SK-N-SH (cell line): ENCODE data around the gene POU4F3. TPM values are rescaled to one million over a fixed set of nuclear protein-coding genes. Genes with fewer than 3 reads are reported as not detected.

Source experiments
- CTCF ChIA-PET: fragments of 300-600, 350-600 bp; formaldehyde crosslinking; extraction: SDS; loops from one replicate; lab custom pipeline; 2021; lab: Yijun Ruan, JAX
- POLR2A ChIA-PET: fragments of 350-600 bp; sonication (Branson Sonifier 250); formaldehyde crosslinking; extraction: SDS; loops from one replicate; lab custom pipeline; 2020; ENCODE audit warnings: antibody characterized with exemption, inconsistent platforms; lab: Yijun Ruan, JAX
- DNase-seq: peaks from one replicate; pipeline ENCODE4 v3.0.0; 2012
- H2AFZ ChIP-seq: fragments of 200-600 bp; sonication (generic); 2 replicates; pipeline ENCODE4 v1.8.1; 2016; ENCODE audit warnings: antibody characterized with exemption, mild to moderate bottlenecking, low read depth
- H3F3A ChIP-seq: fragments of 200-600 bp; sonication (generic); replicated peaks from 2 replicates; pipeline ENCODE3; 2016; ENCODE audit warnings: antibody characterized with exemption, mild to moderate bottlenecking; ENCODE audit not compliant: insufficient read depth
- H3K27ac ChIP-seq, 2 experiments: fragments of 200-500 bp in 1 of 2; fragments of 200-600 bp in 1 of 2; sonication (Bioruptor generic) in 1 of 2; sonication (generic), shearing (Covaris generic) in 1 of 2; 2 replicates each; pipeline versions ENCODE4 v1.5.1 to v1.6.1; 2014 to 2016; ENCODE audit warnings: low read depth in 2 of 2, inconsistent platforms in 1 of 2, low read length in 1 of 2, mild to moderate bottlenecking in 1 of 2, mixed read lengths in 1 of 2
- H3K27me3 ChIP-seq: fragments of 200-600 bp; sonication (generic), shearing (Covaris generic); 2 replicates; pipeline ENCODE4 v1.6.1; 2016; ENCODE audit warnings: mixed run types; ENCODE audit not compliant: insufficient read depth
- H3K36me3 ChIP-seq, 2 experiments: fragments of 200-500 bp in 1 of 2; fragments of 200-600 bp in 1 of 2; sonication (Bioruptor generic) in 1 of 2; sonication (generic) in 1 of 2; replicated peaks in 1 of 2; 2 replicates each; pipeline versions ENCODE3 to v1.5.1; 2014 to 2016; ENCODE audit warnings: low read length in 1 of 2, mild to moderate bottlenecking in 1 of 2; ENCODE audit not compliant: insufficient read depth in 2 of 2, control insufficient read depth in 1 of 2
- H3K4me1 ChIP-seq, 2 experiments: fragments of 200-500 bp in 1 of 2; fragments of 200-600 bp in 1 of 2; sonication (Bioruptor generic) in 1 of 2; sonication (generic), shearing (Covaris generic) in 1 of 2; 2 replicates each; pipeline versions ENCODE4 v1.5.1 to v1.6.1; 2014 to 2016; ENCODE audit warnings: low read depth in 1 of 2, low read length in 1 of 2, mixed run types in 1 of 2; ENCODE audit not compliant: insufficient read depth in 2 of 2, control insufficient read depth in 1 of 2
- H3K4me2 ChIP-seq: fragments of 200-600 bp; sonication (generic), shearing (Covaris generic); 2 replicates; pipeline ENCODE4 v1.6.1; 2017; ENCODE audit warnings: mixed run types
- H3K4me3 ChIP-seq, 2 experiments: fragments of 200-500 bp in 1 of 2; fragments of 200-600 bp in 1 of 2; sonication (Bioruptor generic) in 1 of 2; sonication (generic), shearing (Covaris generic) in 1 of 2; 2 replicates each; pipeline versions ENCODE4 v1.5.1 to v1.8.1; 2014 to 2016; ENCODE audit warnings: low read depth in 2 of 2, inconsistent platforms in 1 of 2, low read length in 1 of 2, mild to moderate bottlenecking in 1 of 2, mixed read lengths in 1 of 2, moderate library complexity in 1 of 2
- H3K79me2 ChIP-seq: fragments of 200-600 bp; sonication (generic); 2 replicates; pipeline ENCODE4 v1.8.1; 2017; ENCODE audit warnings: mild to moderate bottlenecking; ENCODE audit not compliant: insufficient read depth
- H3K9ac ChIP-seq: fragments of 200-600 bp; sonication (generic); 2 replicates; pipeline ENCODE4 v1.6.1; 2017; ENCODE audit warnings: mixed run types
- H3K9me2 ChIP-seq: fragments of 200-600 bp; sonication (generic); 2 replicates; pipeline ENCODE4 v1.6.1; 2017; ENCODE audit warnings: mixed run types
- H3K9me3 ChIP-seq: fragments of 200-600 bp; sonication (generic); 2 replicates; pipeline ENCODE4 v1.6.1; 2017; ENCODE audit warnings: mixed run types, mild to moderate bottlenecking, moderate library complexity
- H4K20me1 ChIP-seq: fragments of 200-600 bp; sonication (generic); 2 replicates; pipeline ENCODE4 v1.6.1; 2017; ENCODE audit warnings: mild to moderate bottlenecking, mixed run types; ENCODE audit not compliant: insufficient read depth
- CHD2 ChIP-seq: fragments of 150-350 bp; IDR thresholded peaks from 2 replicates; pipeline ENCODE4 v1.6.1; 2018; ENCODE audit warnings: low read length; ENCODE audit not compliant: partially characterized antibody
- FOXM1 ChIP-seq: IDR thresholded peaks from 2 replicates; pipeline ENCODE4 v1.4.0; 2012; ENCODE audit warnings: low read depth, mild to moderate bottlenecking
- GABPA ChIP-seq: IDR thresholded peaks from 2 replicates; pipeline ENCODE4 v1.4.0; 2012; ENCODE audit warnings: low read depth, mild to moderate bottlenecking
- JUND ChIP-seq: IDR thresholded peaks from 2 replicates; pipeline ENCODE4 v1.4.0; 2012
- MAX ChIP-seq: IDR thresholded peaks from 2 replicates; pipeline ENCODE4 v1.4.0; 2012; ENCODE audit warnings: low read depth
- MEF2A ChIP-seq: IDR thresholded peaks from 2 replicates; pipeline ENCODE4 v1.4.0; 2012; ENCODE audit warnings: low read depth, borderline replicate concordance
- MXI1 ChIP-seq: IDR thresholded peaks from 2 replicates; pipeline ENCODE4 v1.6.1; 2012; ENCODE audit warnings: mild to moderate bottlenecking, low read depth, low read length, improper control_type of control experiment
- POLR2AphosphoS5 ChIP-seq: IDR thresholded peaks from 2 replicates; pipeline ENCODE4 v1.6.1; 2012; ENCODE audit warnings: low read depth, low read length
- RAD21 ChIP-seq: IDR thresholded peaks from 2 replicates; pipeline ENCODE4 v1.6.1; 2012; ENCODE audit warnings: mild to moderate bottlenecking, low read length
- SIN3A ChIP-seq: IDR thresholded peaks from 2 replicates; pipeline ENCODE4 v1.6.1; 2012; ENCODE audit warnings: low read depth, mild to moderate bottlenecking, low read length, moderate library complexity, borderline replicate concordance
- TAF1 ChIP-seq: IDR thresholded peaks from 2 replicates; pipeline ENCODE4 v1.6.1; 2012; ENCODE audit warnings: low read depth, mild to moderate bottlenecking, low read length, moderate library complexity, borderline replicate concordance
- TEAD4 ChIP-seq: IDR thresholded peaks from 2 replicates; pipeline ENCODE4 v1.4.0; 2012; ENCODE audit warnings: mild to moderate bottlenecking, borderline replicate concordance; ENCODE audit not compliant: insufficient read depth
- USF1 ChIP-seq: IDR thresholded peaks from 2 replicates; pipeline ENCODE4 v1.4.0; 2012; ENCODE audit warnings: low read depth, borderline replicate concordance
- WGBS: methylation state at CpG from one replicate; pipeline ENCODE4 v1.1.6; 2017; ENCODE audit warnings: low lambda C conversion rate; 5-methylcytosine and 5-hydroxymethylcytosine counted together
- polyA plus RNA-seq, 3 experiments: library from polyadenylated mRNA; depleted of rRNA; stranded (reverse); fragments of >200 nt; gene quantifications; 2 replicates each; pipeline ENCODE4 v1.2.3, GENCODE V29; 2012

Gene POU4F3
- polyA plus RNA-seq, 1 of the 3 experiments (the other 2 are of a cell fraction) = 0.08 TPM

DNA sequence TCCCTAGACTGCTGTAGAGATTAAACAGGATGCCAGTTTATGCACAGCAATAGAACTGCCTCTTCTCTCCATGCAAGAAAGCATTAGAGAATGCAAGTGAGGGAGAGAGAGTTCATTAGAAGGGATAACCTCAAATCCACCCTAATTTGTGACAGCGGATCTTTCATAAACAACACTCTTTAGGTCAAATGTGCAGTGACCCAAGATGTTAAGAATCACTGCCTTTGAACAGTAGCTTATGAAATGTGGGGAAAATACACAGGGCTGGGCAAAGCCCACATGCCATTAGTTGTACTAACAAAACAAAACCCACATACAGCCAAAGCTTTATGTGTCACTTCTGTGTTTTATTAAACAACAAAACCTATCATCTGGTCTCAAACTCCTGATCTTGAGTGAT lies 36.2 kb upstream of the POU4F3 start:
- CTCF ChIA-PET = interaction anchor here (0.6 kb wide), 1 partner anchor 1766 kb away, joined by 3 read pairs; no protein-coding TSS in a partner anchor
- no peak for DNase-seq
- WGBS = 67% methylated on average over 1 of the region's 1 CpG

GRCh38 chr5:146306838-146307237 lies 31.8 kb upstream of the POU4F3 start:
- Histone ChIP-seq H3K79me2 (no peaks in the 10 kb centered on the region), H3K9me3 (no peaks in the 10 kb centered on the region), H3F3A (no peaks in the 10 kb centered on the region), H3K9me2 (no peaks in the 10 kb centered on the region), H3K4me2 (no peak overlapping the region), H2AFZ (no peak overlapping the region)
- DNase-seq = no peak
- CTCF ChIA-PET = no interaction called here
- POLR2A ChIA-PET = no interaction called here
- WGBS = 5% methylated on average over 1 of the region's 1 CpG
- TF ChIP-seq MXI1 (no peak), FOXM1 (no peak), TAF1 (no peak), MAX (no peak), GABPA (no peak), POLR2AphosphoS5 (no peak), JUND (no peak), USF1 (no peak), TEAD4 (no peak), RAD21 (no peak), SIN3A (no peak), MEF2A (no peak), CHD2 (no peak)
- TF ChIP-seq, all 33 proteins: peak for 0
- Histone ChIP-seq H3K27me3 (no peaks in the 10 kb centered on the region), H3K27ac (no peak overlapping the region), H3K9ac (no peak overlapping the region), H4K20me1 (no peaks in the 10 kb centered on the region), H3K4me3 (no peak overlapping the region), H3K4me1 (no peaks in the 10 kb centered on the region), H3K36me3 (no peaks in the 10 kb centered on the region)

More for the DNA sequence above, 36.2 kb upstream of the POU4F3 start:
- H2AFZ ChIP-seq = no peak overlapping the region
- no peaks in the 10 kb centered on the region for H3K27me3 ChIP-seq
- no peak overlapping the region for H3K27ac ChIP-seq
- no peaks in the 10 kb centered on the region for H3K79me2 ChIP-seq
- no peaks in the 10 kb centered on the region for H3K9me2 ChIP-seq
- no peak overlapping the region for H3K4me3 ChIP-seq
- no peaks in the 10 kb centered on the region for H4K20me1 ChIP-seq
- H3F3A ChIP-seq = no peaks in the 10 kb centered on the region
- TF ChIP-seq POLR2AphosphoS5 = no peak
- no peaks in the 10 kb centered on the region for H3K9me3 ChIP-seq
- POLR2A ChIA-PET = no interaction called here
- no peak overlapping the region for H3K4me2 ChIP-seq
- H3K4me1 ChIP-seq = no peaks in the 10 kb centered on the region
- H3K36me3 ChIP-seq = no peaks in the 10 kb centered on the region
- no peak overlapping the region for H3K9ac ChIP-seq
